Neural cell (in vitro differentiated cells): Measurements from ENCODE around the gene EYA2. TPM values are rescaled to one million over a fixed set of nuclear protein-coding genes. Genes with fewer than 3 reads are reported as not detected.

Experiments used
- H2AFZ ChIP-seq: fragments of 200-600, 300-800 bp; sonication (generic), shearing (Covaris generic); 2 replicates; pipeline ENCODE4 v1.6.0; 2014; ENCODE audit warnings: low read depth, mild to moderate bottlenecking, antibody characterized with exemption, low read length, moderate library complexity
- H3F3A ChIP-seq: fragments of 200-600 bp; shearing (Covaris generic); 2 replicates; pipeline ENCODE4 v1.6.1; 2016; ENCODE audit warnings: mild to moderate bottlenecking, moderate library complexity, mixed read lengths, antibody characterized with exemption, low read length; ENCODE audit not compliant: insufficient read depth, poor library complexity, severe bottlenecking
- H3K27ac ChIP-seq: fragments of 200-600, 300-800 bp; sonication (generic), shearing (Covaris generic); 2 replicates; pipeline ENCODE4 v1.5.1; 2014; ENCODE audit warnings: mild to moderate bottlenecking, low read length, moderate library complexity
- H3K27me3 ChIP-seq: fragments of 300-800, 200-600 bp; sonication (generic), shearing (Covaris generic); 2 replicates; pipeline ENCODE4 v1.6.0; 2014; ENCODE audit warnings: mild to moderate bottlenecking, low read depth, low read length, moderate library complexity; ENCODE audit not compliant: insufficient read depth
- H3K36me3 ChIP-seq: fragments of 300-800, 200-600 bp; sonication (generic), shearing (Covaris generic); 2 replicates; pipeline ENCODE4 v1.5.1; 2014; ENCODE audit warnings: mild to moderate bottlenecking, antibody characterized with exemption, low read length, moderate library complexity; ENCODE audit not compliant: insufficient read depth
- H3K4me2 ChIP-seq: fragments of 300-800, 200-600 bp; sonication (generic), shearing (Covaris generic); 2 replicates; pipeline ENCODE4 v1.6.0; 2014; ENCODE audit warnings: mild to moderate bottlenecking, low read length
- H3K4me3 ChIP-seq: fragments of 300-800, 200-600 bp; sonication (generic), shearing (Covaris generic); 2 replicates; pipeline ENCODE4 v1.5.1; 2014; ENCODE audit warnings: mild to moderate bottlenecking, low read length, moderate library complexity
- H3K79me2 ChIP-seq: fragments of 200-600 bp; shearing (Covaris generic); replicated peaks from 2 replicates; pipeline ENCODE4 v1.6.0; 2014; ENCODE audit warnings: mild to moderate bottlenecking, low read length, moderate library complexity; ENCODE audit not compliant: insufficient read depth
- H3K9ac ChIP-seq: fragments of 300-800, 200-600 bp; sonication (generic), shearing (Covaris generic); 2 replicates; pipeline ENCODE4 v1.6.1; 2016; ENCODE audit warnings: mild to moderate bottlenecking, low read length, mixed read lengths
- H3K9me2 ChIP-seq: fragments of 200-600 bp; shearing (Covaris generic); 2 replicates; pipeline ENCODE4 v1.6.1; 2016; ENCODE audit warnings: mild to moderate bottlenecking, low read length, mixed read lengths; ENCODE audit not compliant: insufficient read depth
- H3K9me3 ChIP-seq: fragments of 200-600, 300-800 bp; sonication (generic), shearing (Covaris generic); 2 replicates; pipeline ENCODE4 v1.6.1; 2016; ENCODE audit warnings: mild to moderate bottlenecking, mixed run types, low read length, moderate library complexity, mixed read lengths
- H4K20me1 ChIP-seq: fragments of 200-600 bp; shearing (Covaris generic); 2 replicates; pipeline ENCODE4 v1.6.1; 2016; ENCODE audit warnings: mild to moderate bottlenecking, mixed run types; ENCODE audit not compliant: insufficient read depth
- CTCF ChIP-seq: fragments of 450-650 bp; IDR thresholded peaks from 2 replicates; pipeline ENCODE4 v1.5.1; 2014; ENCODE audit warnings: antibody characterized with exemption, mild to moderate bottlenecking, moderate library complexity; ENCODE audit not compliant: poor library complexity, severe bottlenecking
- EP300 ChIP-seq: fragments of 450-650 bp; conservative IDR thresholded peaks from 2 replicates; pipeline ENCODE4 v1.6.1; 2014; ENCODE audit warnings: antibody characterized with exemption, mild to moderate bottlenecking, moderate library complexity; ENCODE audit not compliant: poor library complexity, severe bottlenecking
- EZH2 ChIP-seq: fragments of 200-600, 300-800 bp; shearing (Covaris generic), sonication (generic); IDR thresholded peaks from 2 replicates; pipeline ENCODE4 v1.6.1; 2014; ENCODE audit warnings: antibody characterized with exemption, low read length, borderline replicate concordance, mild to moderate bottlenecking; ENCODE audit not compliant: insufficient read depth, poor library complexity, severe bottlenecking
- MXI1 ChIP-seq: fragments of 450-650 bp; conservative IDR thresholded peaks from 2 replicates; pipeline ENCODE4 v1.6.1; 2014; ENCODE audit warnings: antibody characterized with exemption, mild to moderate bottlenecking; ENCODE audit not compliant: poor library complexity, severe bottlenecking
- POLR2AphosphoS5 ChIP-seq: IDR thresholded peaks from 2 replicates; pipeline ENCODE4 v1.6.1; 2012
- RAD21 ChIP-seq: fragments of 450-650 bp; conservative IDR thresholded peaks from 2 replicates; pipeline ENCODE4 v1.6.1; 2014; ENCODE audit warnings: antibody characterized with exemption, mild to moderate bottlenecking, moderate library complexity
- REST ChIP-seq: IDR thresholded peaks from 2 replicates; pipeline ENCODE4 v1.6.1; 2012; ENCODE audit warnings: borderline replicate concordance
- SMC3 ChIP-seq: fragments of 450-650 bp; conservative IDR thresholded peaks from 2 replicates; pipeline ENCODE4 v1.6.1; 2014; ENCODE audit warnings: antibody characterized with exemption, mild to moderate bottlenecking, moderate library complexity; ENCODE audit not compliant: poor library complexity
- TAF1 ChIP-seq: IDR thresholded peaks from 2 replicates; pipeline ENCODE4 v1.6.1; 2012; ENCODE audit warnings: low read depth
- polyA plus RNA-seq: library from polyadenylated mRNA; depleted of rRNA; stranded (reverse); fragments of >200 nt; gene quantifications from 2 replicates; pipeline ENCODE4 v1.2.3, GENCODE V29; 2014

The EYA2 gene
- polyA plus RNA-seq, 1 donor from 2014 or later = 0.88 TPM

- Histone ChIP-seq H3K36me3 (no peaks in the 10 kb centered on the region), H3K9ac (no peak overlapping the region), H3K4me3 (no peak overlapping the region), H3K27me3 (no peaks in the 10 kb centered on the region), H3F3A (no peaks in the 10 kb centered on the region), H2AFZ (no peak overlapping the region), H3K27ac (no peak overlapping the region), H3K9me2 (no peaks in the 10 kb centered on the region), H4K20me1 (no peaks in the 10 kb centered on the region), H3K4me2 (no peak overlapping the region), H3K79me2 (no peaks in the 10 kb centered on the region), H3K9me3 (no peaks in the 10 kb centered on the region)
- TF ChIP-seq EP300 (no peak), REST (no peak), EZH2 (no peak), CTCF (no peak), TAF1 (no peak), POLR2AphosphoS5 (no peak), RAD21 (no peak), MXI1 (no peak), SMC3 (no peak)
Observed at GRCh38 chr20:47133809-47134456, 239.3 kb downstream of the EYA2 start.

- Histone ChIP-seq H3K27me3 (no peaks in the 10 kb centered on the region), H3K27ac (no peak overlapping the region), H3F3A (no peaks in the 10 kb centered on the region), H3K79me2 (no peaks in the 10 kb centered on the region), H3K9me3 (no peaks in the 10 kb centered on the region), H4K20me1 (no peaks in the 10 kb centered on the region), H3K4me3 (no peak overlapping the region), H3K9me2 (no peaks in the 10 kb centered on the region), H3K4me2 (no peak overlapping the region), H3K9ac (no peak overlapping the region), H3K36me3 (no peaks in the 10 kb centered on the region), H2AFZ (no peak overlapping the region)
- no peak for TF ChIP-seq RAD21
- TF ChIP-seq CTCF = no peak
- no peak for TF ChIP-seq REST
Observed at GRCh38 chr20:47136782-47137181, 242.1 kb downstream of the EYA2 start.
